ENCODE results near the gene KNDC1.
"Not testable (repeated sequence)": the region's sequence is repeated elsewhere in the genome, so short reads cannot be mapped to it uniquely, and the experiment has no call there.

GRCh38 chr10:133175624-133176023, 15.6 kb downstream of the KNDC1 start:
- TF ChIP-seq, protein P1, sequence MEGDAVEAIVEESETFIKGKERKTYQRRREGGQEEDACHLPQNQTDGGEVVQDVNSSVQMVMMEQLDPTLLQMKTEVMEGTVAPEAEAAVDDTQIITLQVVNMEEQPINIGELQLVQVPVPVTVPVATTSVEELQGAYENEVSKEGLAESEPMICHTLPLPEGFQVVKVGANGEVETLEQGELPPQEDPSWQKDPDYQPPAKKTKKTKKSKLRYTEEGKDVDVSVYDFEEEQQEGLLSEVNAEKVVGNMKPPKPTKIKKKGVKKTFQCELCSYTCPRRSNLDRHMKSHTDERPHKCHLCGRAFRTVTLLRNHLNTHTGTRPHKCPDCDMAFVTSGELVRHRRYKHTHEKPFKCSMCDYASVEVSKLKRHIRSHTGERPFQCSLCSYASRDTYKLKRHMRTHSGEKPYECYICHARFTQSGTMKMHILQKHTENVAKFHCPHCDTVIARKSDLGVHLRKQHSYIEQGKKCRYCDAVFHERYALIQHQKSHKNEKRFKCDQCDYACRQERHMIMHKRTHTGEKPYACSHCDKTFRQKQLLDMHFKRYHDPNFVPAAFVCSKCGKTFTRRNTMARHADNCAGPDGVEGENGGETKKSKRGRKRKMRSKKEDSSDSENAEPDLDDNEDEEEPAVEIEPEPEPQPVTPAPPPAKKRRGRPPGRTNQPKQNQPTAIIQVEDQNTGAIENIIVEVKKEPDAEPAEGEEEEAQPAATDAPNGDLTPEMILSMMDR (IDR thresholded peaks at IDR 0.05) = not testable (repeated sequence)
- not testable (repeated sequence) for TF ChIP-seq EP300, POLR2A (IDR thresholded peaks at IDR 0.05)
